Left lung (tissue), 10 donors: Measurements from ENCODE around the gene VAC14. TPM values are rescaled to one million over a fixed set of nuclear protein-coding genes. Genes with fewer than 3 reads are reported as not detected.

Experiments
- ATAC-seq: fragments of 200-7000 bp; cut with Tn5 transposase; one replicate; pipeline ENCODE4 v1.9.1; 2020; ENCODE audit warnings: moderate library complexity
- DNase-seq, 4 donors: peaks; one replicate each; pipeline ENCODE4 v3.0.0-alpha.2; 2013 to 2020
- H3K27ac ChIP-seq, 2 donors: fragments of 200-600 bp; sonication (generic) in 1 of 2; one replicate each; pipeline versions ENCODE4 v1.5.0 to v1.8.0; 2020 to 2021
- H3K27me3 ChIP-seq, 2 donors: fragments of 200-600 bp; sonication (generic) in 1 of 2; one replicate each; pipeline versions ENCODE4 v1.5.0 to v1.8.0; 2020 to 2021
- H3K36me3 ChIP-seq, 2 donors: fragments of 200-600 bp; sonication (generic) in 1 of 2; one replicate each; pipeline versions ENCODE4 v1.5.0 to v1.8.0; 2020 to 2021
- H3K4me1 ChIP-seq, 2 donors: fragments of 200-600 bp; one replicate each; pipeline ENCODE4 v1.8.0; 2021
- H3K4me3 ChIP-seq, 2 donors: fragments of 200-600 bp; sonication (generic) in 1 of 2; one replicate each; pipeline versions ENCODE4 v1.5.0 to v1.8.0; 2020 to 2021; ENCODE audit warnings: mild to moderate bottlenecking in 1 of 2
- H3K9me3 ChIP-seq, 2 donors: fragments of 200-600 bp; sonication (generic) in 1 of 2; one replicate each; pipeline versions ENCODE4 v1.5.0 to v1.8.0; 2020 to 2021
- CTCF ChIP-seq, 2 donors: fragments of 200-600 bp; sonication (generic) in 1 of 2; IDR thresholded peaks; one replicate each; pipeline versions ENCODE4 v1.5.0 to v1.8.0; 2021; ENCODE audit warnings: antibody characterized with exemption in 2 of 2
- intact Hi-C, 2 donors: fragments of 100-400 bp; cut with DNase I; formaldehyde crosslinking; loops; one replicate each; pipeline versions ENCODE4 v1.11.2 to v1.14.2; 2022
- polyA plus RNA-seq, 6 donors: library from polyadenylated mRNA; unstranded; fragments of 120-200 nt; gene quantifications; one replicate each; pipeline ENCODE4 v1.2.1, GENCODE V29; 2013; ENCODE audit not compliant: insufficient read length in 6 of 6
- total RNA-seq, 2 donors: library from RNA; stranded (reverse); fragmentation: NEBNext Ultra II Directional; extraction: Animal tissue kit (Norgen Biotek cat#: 25700); gene quantifications; one replicate each; pipeline ENCODE4 v1.2.1, GENCODE V29; 2021
- donor health status: DM: no; HTN: yes; CAD: no.
- donor health status: DM: no; HTN: no; CAD: no.

Gene VAC14
- total and polyA plus RNA-seq, 8 donors = 22.2 to 53.2 (median 29.2) TPM

GRCh38 chr16:70708366-70709246 is 92.4 kb downstream of the VAC14 start:
- TF ChIP-seq CTCF (IDR thresholded peaks at IDR 0.05) = no peak
- Histone ChIP-seq H3K4me1 (peaks cover 10 to 33% of the 10 kb centered on the region in 2 donors), H3K27me3 (no peaks in the 10 kb centered on the region), H3K4me3 (no peak overlapping the region), H3K9me3 (no peaks in the 10 kb centered on the region), H3K27ac (peak overlapping the region in 1 of 2 donors; percentile 24), H3K36me3 (peaks cover 0 to 11% of the 10 kb centered on the region in 2 donors)
- DNase-seq (no peak), ATAC-seq (no peak)
- intact Hi-C loops = no loop called here

DNA sequence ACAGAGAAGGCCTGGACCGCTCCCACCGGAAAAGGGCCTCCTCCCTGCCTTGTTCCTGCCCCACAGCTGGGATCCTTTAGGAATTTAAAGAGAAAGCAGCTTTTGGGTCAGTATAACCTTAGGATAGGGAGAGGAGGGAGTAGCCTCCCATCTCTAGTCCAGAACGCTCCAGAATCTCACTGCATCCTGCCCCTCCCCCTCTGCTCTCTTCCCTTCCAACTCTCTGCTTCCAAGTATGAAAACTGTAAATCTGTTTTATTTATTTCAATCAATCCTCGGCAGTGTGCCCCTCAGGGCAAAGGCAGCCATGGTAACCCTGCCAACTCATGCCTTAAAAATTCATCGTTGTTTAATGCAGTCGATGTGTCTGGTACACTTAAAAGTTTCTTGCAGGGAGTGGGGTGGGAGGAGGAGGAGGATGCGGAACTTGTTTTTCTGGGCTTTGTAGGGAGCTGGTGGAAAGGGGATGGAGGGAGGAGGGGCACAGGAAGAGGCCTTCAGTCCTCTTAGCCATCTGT is 94.0 kb downstream of the VAC14 start:
- ATAC-seq (no peak), DNase-seq (no peak)
- Histone ChIP-seq H3K4me3 (no peak overlapping the region), H3K27ac (peak overlapping the region in 1 of 2 donors; percentile 5), H3K27me3 (no peaks in the 10 kb centered on the region), H3K36me3 (peaks cover 0 to 11% of the 10 kb centered on the region in 2 donors), H3K4me1 (peaks cover 18 to 43% of the 10 kb centered on the region in 2 donors), H3K9me3 (no peaks in the 10 kb centered on the region)
- intact Hi-C loops = no loop called here
- TF ChIP-seq CTCF (IDR thresholded peaks at IDR 0.05) = no peak

- Histone ChIP-seq H3K27me3 (no peaks in the 10 kb centered on the region), H3K36me3 (peaks cover 0 to 8% of the 10 kb centered on the region in 2 donors), H3K4me1 (peaks cover 18 to 50% of the 10 kb centered on the region in 2 donors), H3K27ac (no peak overlapping the region), H3K9me3 (no peaks in the 10 kb centered on the region), H3K4me3 (no peak overlapping the region)
- intact Hi-C loops = no loop called here
- no peak for ATAC-seq
- DNase-seq = no peak
- no peak for TF ChIP-seq CTCF (IDR thresholded peaks at IDR 0.05)
Observed at GRCh38 chr16:70705056-70705455, 95.9 kb downstream of the VAC14 start.

- no peak for TF ChIP-seq CTCF (IDR thresholded peaks at IDR 0.05)
- intact Hi-C loops = no loop called here
- Histone ChIP-seq H3K4me3 (no peak overlapping the region), H3K36me3 (peaks cover 0 to 11% of the 10 kb centered on the region in 2 donors), H3K27ac (no peak overlapping the region), H3K4me1 (peaks cover 18 to 53% of the 10 kb centered on the region in 2 donors), H3K9me3 (no peaks in the 10 kb centered on the region), H3K27me3 (no peaks in the 10 kb centered on the region)
- no peak for DNase-seq
- no peak for ATAC-seq
Observed at GRCh38 chr16:70704586-70704985, 96.4 kb downstream of the VAC14 start.

DNA sequence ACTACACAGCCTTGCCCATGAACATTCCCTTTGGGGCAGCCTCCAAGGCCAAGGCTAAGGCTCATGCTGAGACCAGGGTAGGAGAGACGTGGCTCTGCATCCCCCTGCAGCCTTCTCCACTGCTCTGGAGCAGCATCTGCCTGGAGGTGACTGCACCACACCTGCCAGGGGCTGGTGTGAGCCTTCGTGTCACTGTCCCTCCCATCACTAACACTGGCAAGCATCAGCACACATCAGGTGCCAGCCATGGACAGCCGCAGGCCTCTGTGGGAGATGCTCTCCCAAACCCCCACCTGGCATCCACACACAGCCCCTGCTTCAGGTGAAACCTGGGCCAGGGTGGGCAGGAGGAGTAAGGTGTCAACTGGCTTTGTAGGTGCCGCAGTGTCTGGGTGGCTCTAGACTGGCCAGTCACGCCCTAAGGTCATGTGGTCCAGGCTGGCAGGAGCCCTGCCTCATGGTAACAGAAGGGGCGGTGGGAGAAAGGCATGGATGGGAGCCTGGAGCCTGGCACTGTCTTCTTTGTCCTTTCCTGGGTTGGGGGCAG is 97.0 kb downstream of the VAC14 start:
- ATAC-seq (no peak), DNase-seq (no peak)
- no peaks in the 10 kb centered on the region for H3K9me3 ChIP-seq
- intact Hi-C loops = no loop called here
- H3K4me3 ChIP-seq = no peak overlapping the region
- H3K36me3 ChIP-seq = peaks cover 0 to 15% of the 10 kb centered on the region in 2 donors
- H3K27me3 ChIP-seq = no peaks in the 10 kb centered on the region
- no peak for TF ChIP-seq CTCF (IDR thresholded peaks at IDR 0.05)
- H3K4me1 ChIP-seq = peaks cover 18 to 49% of the 10 kb centered on the region in 2 donors
- H3K27ac ChIP-seq = peak overlapping the region; percentile 65 to 67
